Esophagus squamous epithelium (tissue), 5 donors: ENCODE data around the gene AHSP. TPM values are rescaled to one million over a fixed set of nuclear protein-coding genes. Genes with fewer than 3 reads are reported as not detected.
"Not testable (repeated sequence)": the region's sequence is repeated elsewhere in the genome, so short reads cannot be mapped to it uniquely, and the experiment has no call there.

ENCODE experiments used
- DNase-seq: peaks from one replicate; lab custom pipeline; 2025; lab: John Stamatoyannopoulos, UW
- H3K27ac ChIP-seq, 4 donors: fragments of 200-600 bp; sonication (generic); one replicate each; pipeline ENCODE4 v1.5.1; 2016 to 2019; ENCODE audit warnings: mild to moderate bottlenecking in 1 of 4
- H3K27me3 ChIP-seq, 4 donors: fragments of 200-600 bp; sonication (generic); 1 replicate in 3 of 4; 2 replicates in 1 of 4; pipeline versions ENCODE4 v1.5.1 to v1.6.0; 2017 to 2021; ENCODE audit warnings: antibody characterized with exemption in 1 of 4
- H3K36me3 ChIP-seq, 3 donors: fragments of 200-600 bp; sonication (generic); one replicate each; pipeline ENCODE4 v1.5.1; 2016 to 2019
- H3K4me1 ChIP-seq, 3 donors: fragments of 200-600 bp; sonication (generic); one replicate each; pipeline ENCODE4 v1.5.1; 2017 to 2019
- H3K4me3 ChIP-seq, 4 donors: fragments of 200-600 bp; sonication (generic); 1 replicate in 3 of 4; 2 replicates in 1 of 4; pipeline ENCODE4 v1.5.1; 2016 to 2019; ENCODE audit warnings: mild to moderate bottlenecking in 2 of 4, moderate library complexity in 1 of 4
- H3K9me3 ChIP-seq, 3 donors: fragments of 200-600 bp; sonication (generic); one replicate each; pipeline ENCODE4 v1.5.1; 2016 to 2019
- POLR2A ChIP-seq, 4 donors: fragments of 450-650 bp; IDR thresholded peaks; one replicate each; pipeline ENCODE4 v1.6.1; 2017; ENCODE audit warnings: antibody characterized with exemption in 4 of 4, mild to moderate bottlenecking in 4 of 4, moderate library complexity in 3 of 4
- WGBS, 2 donors: methylation state at CpG; one replicate each; pipeline ENCODE4 v1.1.5; 2018; 5-methylcytosine and 5-hydroxymethylcytosine counted together
- intact Hi-C: fragments of 100-400 bp; cut with DNase I; formaldehyde crosslinking; loops from one replicate; pipeline ENCODE4 v1.15.0; 2022
- total RNA-seq, 4 donors: library from RNA; depleted of rRNA; stranded (reverse); fragments of >200 nt; gene quantifications; one replicate each; pipeline ENCODE4 v1.1.0, GENCODE V29; 2016
- TF ChIP-seq, protein P1 (sequence below), 6 experiments: fragments of 450-650 bp in 4 of 6; fragments of 200-600 bp in 2 of 6; sonication (generic) in 2 of 6; IDR thresholded peaks; one replicate each; pipeline ENCODE4 v1.5.1; 2016 to 2019; ENCODE audit warnings: antibody characterized with exemption in 6 of 6, mild to moderate bottlenecking in 4 of 6, moderate library complexity in 4 of 6
- donor health status: DM: yes; HTN: yes; CAD: no.

The AHSP gene
- total RNA-seq, 4 donors from 2014 or later: not detected

DNA sequence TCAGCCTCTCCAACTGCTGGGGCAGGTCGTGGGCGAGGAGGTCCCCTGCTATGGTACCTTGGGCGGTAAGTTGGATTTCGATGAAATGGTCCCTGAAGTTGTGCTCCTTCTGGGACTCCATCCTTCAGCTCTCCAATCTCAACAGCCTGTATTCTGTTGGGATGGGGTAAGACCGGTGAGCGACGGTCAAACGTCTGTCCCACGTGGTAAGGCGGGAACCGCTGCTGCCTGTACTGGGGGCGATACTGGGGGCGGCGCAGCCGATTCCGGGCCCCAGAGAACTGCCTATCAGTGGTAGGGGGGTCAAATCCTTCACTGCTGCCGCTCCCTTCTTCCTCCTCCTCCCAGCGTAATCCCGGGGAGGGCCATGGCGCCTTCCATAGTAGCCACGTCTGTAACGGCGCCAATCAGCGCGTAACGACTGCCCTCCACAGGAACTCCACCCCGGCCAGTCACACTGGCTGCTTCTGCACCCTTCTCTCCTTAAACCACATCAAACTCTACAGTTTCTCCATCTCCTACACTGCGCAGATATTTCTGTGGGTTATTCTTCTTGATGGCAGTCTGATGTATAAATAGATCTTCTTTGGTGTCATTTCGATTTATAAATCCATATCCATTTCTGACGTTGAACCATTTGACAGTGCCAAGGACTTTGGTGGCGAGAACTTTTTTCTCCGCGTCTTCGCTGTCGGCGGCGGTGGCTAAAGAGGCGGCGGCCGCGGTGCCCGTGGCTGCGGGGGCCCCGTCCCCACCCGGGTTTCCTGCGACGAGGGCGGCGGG lies 41.1 kb downstream of the AHSP start:
- intact Hi-C loops: no loop called here
- peak overlapping the region in 2 of 4 donors; percentile 32 to 54 for H3K4me3 ChIP-seq
- no peak overlapping the region for H3K27ac ChIP-seq
- 24 to 25% methylated on average over 22 to 26 of the region's 49 CpGs for WGBS, 2 donors
- peaks cover 0 to 49% (median 0%) of the 10 kb centered on the region in 4 donors for H3K27me3 ChIP-seq
- DNase-seq: no peak
- no peak for TF ChIP-seq POLR2A (IDR thresholded peaks at IDR 0.05)
- TF ChIP-seq, protein P1, sequence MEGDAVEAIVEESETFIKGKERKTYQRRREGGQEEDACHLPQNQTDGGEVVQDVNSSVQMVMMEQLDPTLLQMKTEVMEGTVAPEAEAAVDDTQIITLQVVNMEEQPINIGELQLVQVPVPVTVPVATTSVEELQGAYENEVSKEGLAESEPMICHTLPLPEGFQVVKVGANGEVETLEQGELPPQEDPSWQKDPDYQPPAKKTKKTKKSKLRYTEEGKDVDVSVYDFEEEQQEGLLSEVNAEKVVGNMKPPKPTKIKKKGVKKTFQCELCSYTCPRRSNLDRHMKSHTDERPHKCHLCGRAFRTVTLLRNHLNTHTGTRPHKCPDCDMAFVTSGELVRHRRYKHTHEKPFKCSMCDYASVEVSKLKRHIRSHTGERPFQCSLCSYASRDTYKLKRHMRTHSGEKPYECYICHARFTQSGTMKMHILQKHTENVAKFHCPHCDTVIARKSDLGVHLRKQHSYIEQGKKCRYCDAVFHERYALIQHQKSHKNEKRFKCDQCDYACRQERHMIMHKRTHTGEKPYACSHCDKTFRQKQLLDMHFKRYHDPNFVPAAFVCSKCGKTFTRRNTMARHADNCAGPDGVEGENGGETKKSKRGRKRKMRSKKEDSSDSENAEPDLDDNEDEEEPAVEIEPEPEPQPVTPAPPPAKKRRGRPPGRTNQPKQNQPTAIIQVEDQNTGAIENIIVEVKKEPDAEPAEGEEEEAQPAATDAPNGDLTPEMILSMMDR (IDR thresholded peaks at IDR 0.05): no peak
- peaks cover 0 to 13% (median 0%) of the 10 kb centered on the region in 3 donors for H3K4me1 ChIP-seq
- no peaks in the 10 kb centered on the region for H3K9me3 ChIP-seq
- no peaks in the 10 kb centered on the region for H3K36me3 ChIP-seq

DNA sequence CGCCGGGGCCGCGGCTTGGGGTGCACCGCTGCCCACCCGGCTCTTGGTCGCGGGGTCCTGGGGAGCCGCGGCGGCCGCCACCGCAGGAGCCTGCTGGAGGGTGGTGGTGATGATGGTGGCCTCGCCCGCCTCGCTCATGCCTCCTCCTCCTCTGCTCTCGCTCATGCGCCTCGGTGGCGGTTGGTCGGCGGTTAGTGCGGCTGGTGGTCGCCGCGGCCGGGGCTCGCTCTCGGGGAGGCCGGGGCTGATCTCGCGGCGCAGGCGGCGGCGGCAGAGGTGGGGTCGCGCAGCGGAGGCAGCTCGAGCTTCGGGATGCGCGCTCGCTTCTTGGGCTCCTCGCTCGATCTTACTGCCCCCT lies 41.6 kb downstream of the AHSP start:
- no peak for DNase-seq
- intact Hi-C loops: no loop called here
- Histone ChIP-seq H3K36me3 (no peaks in the 10 kb centered on the region), H3K27ac (no peak overlapping the region), H3K4me3 (peak overlapping the region in 2 of 4 donors; percentile 32 to 54), H3K9me3 (no peaks in the 10 kb centered on the region), H3K27me3 (peaks cover 0 to 49% (median 0%) of the 10 kb centered on the region in 4 donors), H3K4me1 (peaks cover 0 to 13% (median 0%) of the 10 kb centered on the region in 3 donors)
- TF ChIP-seq, protein P1 (IDR thresholded peaks at IDR 0.05): no peak
- no peak for TF ChIP-seq POLR2A (IDR thresholded peaks at IDR 0.05)
- WGBS, 2 donors: 4 to 14% methylated on average over 9 to 23 of the region's 46 CpGs

DNA sequence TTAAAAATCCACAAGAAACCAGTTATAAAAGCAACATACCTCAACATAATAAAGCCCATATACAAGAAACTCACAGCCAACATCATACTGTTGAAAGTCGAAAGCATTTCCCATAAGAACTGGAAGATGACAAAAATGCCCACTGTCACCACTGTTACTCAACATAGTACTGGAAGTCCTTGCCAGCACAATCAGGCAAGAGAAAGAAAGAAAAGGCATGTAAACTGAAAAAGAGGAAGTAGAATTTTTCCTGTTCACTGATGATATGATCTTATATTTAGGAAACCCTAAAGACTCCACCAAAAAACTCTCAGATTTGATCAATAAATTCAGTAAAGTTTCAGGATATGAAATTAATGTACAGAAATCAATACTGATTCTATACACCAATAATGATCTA lies 45.1 kb downstream of the AHSP start:
- WGBS, 2 donors: 45 to 63% methylated on average over 1 of the region's 1 CpG
- Histone ChIP-seq H3K4me3 (no peak overlapping the region), H3K9me3 (peaks cover 0 to 8% (median 0%) of the 10 kb centered on the region in 3 donors), H3K36me3 (no peaks in the 10 kb centered on the region), H3K4me1 (peaks cover 0 to 13% (median 0%) of the 10 kb centered on the region in 3 donors), H3K27ac (no peak overlapping the region), H3K27me3 (peaks cover 0 to 34% (median 0%) of the 10 kb centered on the region in 4 donors)
- intact Hi-C loops: no loop called here
- TF ChIP-seq POLR2A (IDR thresholded peaks at IDR 0.05): no peak
- TF ChIP-seq, protein P1 (IDR thresholded peaks at IDR 0.05): no peak
- no peak for DNase-seq

DNA sequence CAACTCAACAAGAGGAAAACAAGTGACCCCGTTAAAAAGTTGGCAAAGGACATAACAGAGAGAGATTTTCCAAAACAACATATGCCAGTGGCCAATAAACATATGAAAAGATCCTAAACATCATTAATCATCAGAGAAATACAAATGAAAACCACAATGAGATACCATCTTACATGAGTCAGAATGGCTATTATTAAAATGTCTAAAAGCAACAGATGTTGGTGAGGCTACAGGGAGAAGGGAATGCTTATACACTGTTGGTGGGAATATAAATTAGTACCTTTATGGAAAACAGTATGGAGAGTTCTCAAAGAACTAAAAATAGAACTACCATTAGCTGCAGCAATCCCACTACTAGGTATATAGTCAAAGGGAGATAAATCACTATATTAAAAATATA lies 46.5 kb downstream of the AHSP start:
- H3K4me1 ChIP-seq, intact Hi-C loops, H3K4me3 ChIP-seq, DNase-seq, H3K27ac ChIP-seq, H3K36me3 ChIP-seq: not testable (repeated sequence)
- 17 to 29% methylated on average over 1 of the region's 1 CpG for WGBS, 2 donors
- Histone ChIP-seq H3K9me3 (peaks cover 0 to 15% (median 0%) of the 10 kb centered on the region in 3 donors), H3K27me3 (peaks cover 0 to 21% (median 0%) of the 10 kb centered on the region in 4 donors)

DNA sequence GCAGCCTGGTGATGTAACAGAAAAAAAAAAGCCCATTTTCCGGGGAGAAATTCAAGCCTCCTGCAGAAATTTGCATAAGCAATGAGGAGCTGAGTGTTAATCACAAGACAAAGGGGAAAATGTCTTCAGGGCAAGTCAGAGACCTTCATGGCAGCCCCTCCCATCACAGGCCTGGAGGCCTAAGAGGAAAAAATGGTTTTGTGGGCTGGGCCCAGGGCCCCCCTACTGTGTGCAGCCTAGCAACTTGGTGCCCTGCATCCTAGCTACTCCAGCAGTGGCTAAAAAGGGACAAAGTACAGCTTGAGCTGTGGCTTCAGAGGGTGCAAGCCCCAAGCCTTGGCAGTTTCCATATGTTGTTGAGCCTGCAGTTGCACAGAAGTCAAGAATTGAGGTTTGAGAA lies 49.7 kb downstream of the AHSP start:
- no peaks in the 10 kb centered on the region for H3K27me3 ChIP-seq
- no peak for DNase-seq
- no peaks in the 10 kb centered on the region for H3K4me1 ChIP-seq
- no peaks in the 10 kb centered on the region for H3K36me3 ChIP-seq
- TF ChIP-seq POLR2A (IDR thresholded peaks at IDR 0.05): no peak
- TF ChIP-seq, protein P1 (IDR thresholded peaks at IDR 0.05): no peak
- H3K9me3 ChIP-seq: peaks cover 0 to 32% (median 0%) of the 10 kb centered on the region in 3 donors
- no peak overlapping the region for H3K4me3 ChIP-seq
- intact Hi-C loops: no loop called here
- WGBS, 2 donors: 60 to 64% methylated on average over 1 of the region's 1 CpG
- H3K27ac ChIP-seq: no peak overlapping the region

Other genes starting within 250 kb of the AHSP start
- gene ITGAX, start 172.7 kb upstream of the AHSP start, total RNA-seq: 1 to 10 TPM in 2 of 4 donors, under 1 TPM in 2; 0.82 to 4.5 (median 1.8) TPM
- gene ITGAD, start 134.6 kb upstream of the AHSP start, total RNA-seq: under 1 TPM in 1 of 4 donors, not detected in 3; 0.19 TPM
- gene COX6A2, start 99.5 kb upstream of the AHSP start, total RNA-seq: not detected
- 1 to 10 TPM in 1 of 4 donors, under 1 TPM in 3; 0.31 to 1.2 (median 0.95) TPM for gene ZNF843, start 85.1 kb upstream of the AHSP start, total RNA-seq
- gene ARMC5, start 68.4 kb upstream of the AHSP start, total RNA-seq: 10 to 100 TPM in 1 of 4 donors, 1 to 10 TPM in 3; 5.9 to 14.8 (median 9.7) TPM
- gene TGFB1I1, start 55.7 kb upstream of the AHSP start, total RNA-seq: 10 to 100 TPM in 2 of 4 donors, 1 to 10 TPM in 2; 7.5 to 70.6 (median 11.1) TPM
- not detected for gene SLC5A2, start 44.8 kb upstream of the AHSP start, total RNA-seq
- gene RUSF1, start 19.5 kb upstream of the AHSP start, total RNA-seq: 10 to 100 TPM; 33.7 to 52.3 (median 39.1) TPM